ENCODE data around the gene CYP27A1.

DNA sequence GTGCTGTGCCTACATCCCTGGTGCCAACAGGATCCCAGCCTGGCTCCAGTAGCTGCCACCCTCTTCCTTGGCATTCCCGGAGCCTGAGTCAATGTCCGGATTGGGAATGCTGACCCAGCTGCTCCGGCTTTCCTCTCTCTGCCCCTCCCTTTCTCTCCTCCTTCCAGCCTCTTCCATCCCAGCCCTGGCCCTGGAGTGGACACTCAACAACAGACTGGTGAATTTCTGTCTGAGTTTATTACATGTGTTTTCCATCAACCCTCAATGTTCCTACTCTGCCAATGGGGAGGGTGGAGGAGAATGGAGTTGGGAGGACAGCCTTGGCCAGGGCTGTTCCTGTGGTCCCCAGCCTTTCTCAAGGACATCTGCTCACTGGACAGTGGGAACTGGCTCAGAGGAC lies 50.6 kb downstream of the CYP27A1 start:
- no peak for TF ChIP-seq LEF1 (IDR thresholded peaks at IDR 0.05; ENCODE audit: borderline replicate concordance)
- TF ChIP-seq HDGF (IDR thresholded peaks at IDR 0.05; ENCODE audit: borderline replicate concordance), result no peak
- TF ChIP-seq L3MBTL2 (conservative IDR thresholded peaks at IDR 0.05), result no peak
- TF ChIP-seq SUZ12 (IDR thresholded peaks at IDR 0.05), result no peak
- TF ChIP-seq FOXM1 (IDR thresholded peaks at IDR 0.05; ENCODE audit: borderline replicate concordance), result no peak
- TF ChIP-seq NFRKB (IDR thresholded peaks at IDR 0.05), result no peak
- TF ChIP-seq ARNT (IDR thresholded peaks at IDR 0.05), result no peak
- no peak for TF ChIP-seq ELF4 (IDR thresholded peaks at IDR 0.05)
- TF ChIP-seq, protein P1, sequence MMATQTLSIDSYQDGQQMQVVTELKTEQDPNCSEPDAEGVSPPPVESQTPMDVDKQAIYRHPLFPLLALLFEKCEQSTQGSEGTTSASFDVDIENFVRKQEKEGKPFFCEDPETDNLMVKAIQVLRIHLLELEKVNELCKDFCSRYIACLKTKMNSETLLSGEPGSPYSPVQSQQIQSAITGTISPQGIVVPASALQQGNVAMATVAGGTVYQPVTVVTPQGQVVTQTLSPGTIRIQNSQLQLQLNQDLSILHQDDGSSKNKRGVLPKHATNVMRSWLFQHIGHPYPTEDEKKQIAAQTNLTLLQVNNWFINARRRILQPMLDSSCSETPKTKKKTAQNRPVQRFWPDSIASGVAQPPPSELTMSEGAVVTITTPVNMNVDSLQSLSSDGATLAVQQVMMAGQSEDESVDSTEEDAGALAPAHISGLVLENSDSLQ (IDR thresholded peaks at IDR 0.05), result no peak
- no peak for TF ChIP-seq TARDBP (IDR thresholded peaks at IDR 0.05)
- TF ChIP-seq SP1 (IDR thresholded peaks at IDR 0.05), result no peak
- no peak for TF ChIP-seq FOXA1 (IDR thresholded peaks at IDR 0.05)
- TF ChIP-seq FOXK2 (IDR thresholded peaks at IDR 0.05), result no peak
- no peak for TF ChIP-seq BHLHE40 (IDR thresholded peaks at IDR 0.05; ENCODE audit: borderline replicate concordance)

Data from HEK293T (cell line).